T-helper 1 cell (primary cell): ENCODE data around the gene RHOF.

Source experiments
- DNase-seq, 5 donors: peaks; one replicate each; pipeline ENCODE4 v3.0.0-alpha.2; 2012 to 2020

RHOF gene

DNA sequence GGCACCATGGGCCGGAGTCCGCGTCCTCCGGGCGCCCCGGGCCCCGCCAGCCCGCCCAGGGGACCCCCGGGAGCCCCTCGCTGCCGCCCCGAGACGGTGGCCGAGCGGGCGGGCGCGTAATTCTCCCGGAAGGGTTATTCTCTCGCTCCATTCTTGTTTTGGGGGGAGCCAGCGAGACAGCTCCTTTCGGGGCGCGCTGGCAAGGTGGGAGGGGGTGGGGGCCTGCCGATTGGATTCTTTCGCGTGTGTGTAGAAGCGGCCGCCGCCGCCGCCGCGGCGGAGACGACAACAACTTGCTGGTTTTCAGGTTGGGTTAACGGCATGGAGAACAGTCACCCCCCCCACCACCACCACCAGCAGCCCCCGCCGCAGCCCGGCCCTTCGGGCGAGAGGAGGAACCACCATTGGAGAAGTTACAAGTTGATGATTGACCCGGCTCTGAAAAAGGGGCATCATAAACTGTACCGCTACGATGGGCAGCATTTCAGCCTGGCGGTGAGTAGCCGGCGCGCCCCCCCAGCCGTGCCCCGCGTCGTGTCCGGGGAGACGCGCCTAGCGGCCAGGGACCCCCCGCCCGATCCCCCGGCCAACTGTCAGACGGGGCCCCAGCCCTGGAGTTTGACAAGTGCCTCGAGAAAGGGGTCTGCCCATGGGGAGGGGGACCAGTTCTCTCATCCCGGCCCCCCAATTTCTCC is 11.1 kb upstream of the RHOF start:
- peak in 3 of 5 donors; percentile 48 to 61 (median 60) for DNase-seq

DNA sequence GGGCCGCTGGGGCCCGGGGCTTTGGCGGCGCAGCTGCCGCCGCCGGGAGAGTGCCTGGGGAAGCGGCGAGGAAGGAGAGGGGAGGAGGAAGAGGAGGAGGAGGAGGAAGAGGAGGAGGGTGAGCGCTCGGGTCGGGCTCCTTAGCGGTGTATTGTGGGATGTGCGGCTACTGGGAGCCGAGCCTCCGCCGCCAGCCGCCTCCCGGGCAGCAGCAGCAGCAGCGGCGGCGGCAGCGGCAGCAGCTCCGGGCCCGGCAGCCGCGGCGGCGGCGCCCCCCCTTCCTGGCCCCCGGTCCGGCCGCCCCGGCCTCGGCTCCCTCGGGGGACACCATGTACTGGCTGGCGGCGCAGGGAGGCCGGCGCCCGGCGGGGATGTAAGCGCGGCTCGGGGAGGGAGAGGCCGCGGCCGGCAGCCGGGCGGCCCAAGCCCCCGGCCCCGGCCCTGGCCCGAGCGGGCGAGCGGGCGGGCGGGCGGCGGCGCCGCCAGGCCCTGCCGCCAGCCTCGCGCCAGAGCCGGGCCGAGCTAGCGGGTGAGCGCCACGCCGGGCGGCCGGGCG is 10.5 kb upstream of the RHOF start, which contains the start of gene SETD1B:
TSS of gene SETD1B (plus strand) at position 149 of the 556 bp plus-strand sequence. CDS start 729 bp downstream, outside the sequence.
- DNase-seq = peak in 2 of 5 donors; percentile 57 to 70

DNA sequence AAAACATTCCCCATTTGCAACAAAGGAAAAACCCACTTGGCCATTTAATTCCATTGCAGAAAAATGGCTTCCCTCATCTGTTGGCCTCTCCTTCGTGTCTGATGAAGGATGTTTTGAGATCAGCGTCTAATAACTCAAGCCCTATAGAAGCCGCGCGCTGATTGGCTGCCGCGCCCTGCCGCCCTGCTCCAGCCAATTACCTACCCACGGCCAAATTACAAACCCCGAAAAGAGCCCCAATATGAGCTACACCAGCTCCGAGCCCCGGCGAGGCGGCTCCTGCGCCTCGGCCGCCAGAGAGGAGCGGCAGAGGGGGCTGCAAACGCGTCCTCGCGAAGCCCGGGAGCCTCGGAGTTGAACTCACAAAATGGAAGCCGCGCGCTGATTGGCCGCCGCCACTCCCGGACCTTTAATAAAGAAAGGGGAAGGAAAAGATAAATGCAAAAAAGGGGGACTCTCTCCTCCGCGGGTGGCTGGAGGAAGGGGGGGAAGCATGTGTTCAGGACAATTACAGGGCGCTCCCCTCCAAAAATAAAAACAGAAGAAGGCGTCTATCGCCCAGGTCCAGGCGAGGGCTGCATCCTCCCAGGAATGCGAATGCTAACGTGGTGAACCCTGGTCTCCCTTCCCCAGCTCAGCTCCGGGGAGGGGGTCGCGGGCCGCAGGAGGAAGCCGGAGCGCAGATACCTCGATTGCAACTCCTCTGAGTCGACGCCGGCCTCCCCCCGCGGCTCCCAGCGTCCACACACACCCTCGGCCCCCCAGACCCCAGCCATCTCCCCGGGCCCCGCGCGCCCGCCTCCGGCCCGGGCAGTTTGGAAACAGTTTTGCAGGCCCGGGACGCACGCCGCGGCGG is 9.6 kb upstream of the RHOF start:
- DNase-seq = peak; percentile 70 to 96 (median 81)

DNA sequence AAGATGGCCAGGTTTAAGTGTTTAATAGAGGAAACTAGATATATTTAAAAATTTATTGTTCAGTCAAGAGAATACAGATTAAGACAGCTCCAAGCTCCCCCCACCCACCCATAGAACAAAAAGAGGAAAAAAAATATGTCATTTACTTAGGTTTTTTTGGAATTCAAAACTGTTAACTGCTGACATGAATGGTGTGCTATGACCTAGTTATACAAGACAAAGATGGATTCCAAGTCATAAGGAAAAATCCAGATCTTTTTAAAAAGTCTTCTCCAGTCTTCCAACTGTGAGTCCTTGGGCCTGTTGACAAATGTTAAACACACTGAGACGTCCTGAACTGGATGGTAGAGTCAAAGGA is 9.0 kb upstream of the RHOF start:
- no peak for DNase-seq

DNA sequence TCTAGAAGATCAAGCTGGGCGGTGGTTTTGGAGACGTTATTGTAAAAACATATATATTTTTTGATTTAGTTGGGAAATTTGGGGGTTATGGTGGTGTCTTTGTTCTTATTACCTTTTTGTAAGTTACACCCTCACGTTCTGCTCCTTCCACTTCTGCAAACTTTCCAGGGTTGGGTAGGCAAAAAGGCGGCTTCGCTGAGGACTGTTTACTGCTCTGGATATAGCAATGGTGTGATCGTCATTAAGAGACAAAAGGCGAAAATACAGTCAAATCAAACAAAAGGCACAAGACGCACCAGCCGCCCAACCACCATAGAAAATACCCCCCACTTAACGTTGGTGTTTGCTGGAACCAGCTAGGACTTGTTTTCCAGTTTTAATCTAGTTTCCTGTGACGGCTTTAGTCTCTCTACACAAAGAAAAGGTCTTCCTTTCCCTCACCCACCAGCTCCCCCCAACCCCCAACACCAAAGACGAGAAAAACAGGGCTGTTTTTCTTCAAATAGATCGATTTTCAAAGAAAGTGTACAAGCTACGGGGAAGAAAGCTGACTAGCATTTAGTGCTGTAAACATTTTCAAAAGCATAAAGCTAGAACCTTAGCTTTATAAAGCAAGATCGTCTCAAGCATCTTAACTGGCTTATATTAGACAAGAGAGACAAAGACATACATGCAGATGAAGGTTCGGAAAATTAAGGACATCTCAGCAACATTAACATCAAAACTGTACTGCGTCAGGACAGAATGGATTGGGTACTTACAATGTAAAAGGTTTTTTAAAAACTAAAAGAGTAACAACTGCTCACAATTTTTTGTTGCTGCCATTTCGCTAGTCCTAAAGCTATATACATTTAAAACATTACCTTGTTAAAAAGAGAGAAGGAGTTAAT is 8.4 kb upstream of the RHOF start:
- peak in 2 of 5 donors; percentile 31 to 75 for DNase-seq

DNA sequence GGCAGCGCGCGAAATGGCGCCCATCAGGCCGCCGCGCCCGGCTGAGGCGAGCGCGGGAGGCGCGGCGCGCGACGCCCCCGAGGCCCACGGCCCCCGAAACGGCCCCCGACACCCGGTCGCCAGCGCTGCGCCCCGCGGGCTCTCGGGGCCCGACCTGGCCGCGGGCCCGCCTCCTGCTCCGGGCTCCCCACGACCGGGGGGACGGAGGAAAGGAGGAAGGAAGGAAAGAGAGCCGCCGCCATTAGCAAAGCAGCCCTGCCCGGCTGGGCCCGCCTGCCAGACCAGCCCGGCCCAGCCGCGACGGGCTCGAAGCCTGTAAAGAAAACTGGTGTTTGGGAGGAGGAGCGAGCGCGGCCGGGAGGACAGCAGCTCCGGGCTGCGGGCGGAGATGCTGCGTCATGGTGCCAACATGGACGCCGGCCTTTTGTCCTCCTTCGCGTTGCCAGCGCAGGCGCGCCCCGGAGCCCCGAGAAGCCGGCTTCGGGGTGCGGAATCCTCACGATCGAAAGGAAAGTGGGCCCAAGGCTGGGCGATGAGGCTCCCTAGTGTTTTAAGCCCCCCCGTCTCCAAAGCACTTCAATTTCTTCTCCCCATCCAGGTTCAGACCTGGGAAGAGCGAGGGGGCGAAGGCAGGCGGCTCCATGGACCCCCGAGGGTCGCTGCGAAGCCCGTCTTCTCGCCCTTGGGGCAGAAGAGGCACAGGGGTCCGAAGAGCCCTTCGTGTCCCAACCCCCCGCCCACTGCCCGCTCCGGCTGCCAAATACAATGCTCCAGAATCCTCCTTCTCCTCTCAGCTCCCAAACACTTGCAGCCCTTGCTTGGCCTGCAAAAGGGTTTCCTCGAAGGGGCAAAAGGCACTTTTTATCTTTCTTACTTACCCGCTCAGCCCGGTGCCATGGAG is 7.5 kb upstream of the RHOF start:
- peak; percentile 50 to 78 (median 64) for DNase-seq

DNA sequence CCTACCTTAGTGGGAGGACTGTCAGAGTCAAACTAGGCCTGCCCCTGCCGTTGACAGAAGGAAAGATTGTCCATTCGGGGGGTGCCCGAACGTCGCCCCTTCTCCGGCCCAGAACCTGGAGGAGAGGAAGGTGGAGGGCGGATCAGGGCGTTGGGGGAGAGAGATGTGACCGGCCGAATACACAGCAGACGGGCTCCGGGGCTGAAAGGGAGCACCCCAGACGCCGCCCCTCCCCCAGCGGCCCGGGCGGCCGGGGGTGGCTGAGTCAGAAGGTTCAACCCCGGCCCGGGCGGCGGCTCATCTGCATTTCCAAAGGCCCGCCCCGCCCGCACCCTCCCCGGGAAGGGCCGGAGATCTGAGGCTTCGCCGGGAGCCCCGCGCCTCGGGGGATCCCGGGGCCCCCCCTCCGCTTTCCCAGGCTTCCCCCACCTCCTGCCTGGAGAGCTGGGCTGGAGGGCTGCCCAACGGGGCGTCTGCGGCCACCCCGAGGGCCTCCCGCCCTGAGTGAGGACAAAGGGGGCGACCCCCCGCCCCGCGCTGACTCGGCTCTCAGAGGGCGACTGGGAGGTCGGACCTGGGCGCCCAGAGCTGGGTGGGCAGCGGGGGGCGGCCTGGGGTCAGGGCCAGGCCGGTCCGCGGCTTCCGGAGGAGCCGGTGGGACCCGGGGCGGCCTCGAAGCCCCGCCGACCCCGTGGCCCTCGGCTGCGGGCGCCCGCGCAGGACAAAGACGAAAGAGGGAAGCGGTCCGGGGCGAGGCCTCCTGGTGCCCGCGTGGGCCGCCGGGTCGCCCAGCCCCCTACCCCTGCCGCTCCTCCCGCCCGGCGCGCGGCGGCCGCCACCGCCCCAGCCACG is 6.6 kb upstream of the RHOF start:
- peak; percentile 58 to 85 (median 63) for DNase-seq

DNA sequence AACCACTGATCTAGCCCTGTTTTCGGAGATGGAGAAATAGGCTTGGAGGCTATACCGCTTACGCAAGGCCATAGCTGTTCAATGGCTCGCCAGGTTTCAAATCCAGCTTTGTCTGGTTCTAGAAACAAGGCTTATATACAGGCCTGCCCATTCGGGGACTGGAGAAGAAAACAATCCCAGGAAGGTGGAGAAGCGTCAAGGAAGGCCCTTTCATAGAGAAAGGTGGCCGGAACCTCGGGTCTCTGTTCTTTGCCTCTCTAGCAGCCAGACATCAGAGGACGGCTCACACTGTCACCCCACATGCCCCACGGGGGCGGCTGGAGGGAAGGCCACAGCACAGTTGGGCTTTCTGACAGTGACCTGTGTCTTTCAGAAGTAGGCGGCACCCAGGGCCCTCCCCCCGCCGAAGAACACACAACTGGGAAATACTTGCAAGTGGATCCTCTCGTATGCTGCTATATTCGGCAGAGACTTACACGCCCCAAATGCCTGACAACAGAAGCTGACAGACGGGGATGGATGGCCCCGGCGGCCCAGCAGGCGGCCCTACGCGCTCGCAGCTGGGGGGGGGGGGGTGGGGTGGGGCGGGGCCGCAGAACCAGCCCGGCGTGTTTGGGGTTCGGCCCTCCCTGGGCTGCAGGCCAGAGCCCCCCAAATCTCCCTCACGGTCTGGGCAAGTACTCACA is 5.8 kb upstream of the RHOF start:
- DNase-seq = peak in 3 of 5 donors; percentile 59 to 76 (median 61)

DNA sequence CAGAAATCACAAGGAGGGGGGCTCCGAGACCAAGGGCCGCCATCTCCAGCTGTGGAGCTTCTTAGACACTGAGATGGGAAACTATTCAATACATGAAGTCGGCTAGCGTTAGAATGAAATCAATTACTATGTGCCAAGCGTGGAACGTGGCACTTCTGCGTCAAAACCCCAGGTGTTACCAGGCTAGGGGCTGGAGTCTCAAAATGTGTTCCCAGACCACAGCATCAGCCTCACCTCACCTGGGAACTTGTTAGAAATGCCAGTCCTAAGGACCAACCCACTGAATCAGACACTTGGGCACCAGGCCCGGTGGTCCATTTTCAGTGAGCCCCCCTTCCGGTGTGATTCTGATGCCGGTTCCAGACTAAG is 5.3 kb upstream of the RHOF start:
- DNase-seq = no peak

DNA sequence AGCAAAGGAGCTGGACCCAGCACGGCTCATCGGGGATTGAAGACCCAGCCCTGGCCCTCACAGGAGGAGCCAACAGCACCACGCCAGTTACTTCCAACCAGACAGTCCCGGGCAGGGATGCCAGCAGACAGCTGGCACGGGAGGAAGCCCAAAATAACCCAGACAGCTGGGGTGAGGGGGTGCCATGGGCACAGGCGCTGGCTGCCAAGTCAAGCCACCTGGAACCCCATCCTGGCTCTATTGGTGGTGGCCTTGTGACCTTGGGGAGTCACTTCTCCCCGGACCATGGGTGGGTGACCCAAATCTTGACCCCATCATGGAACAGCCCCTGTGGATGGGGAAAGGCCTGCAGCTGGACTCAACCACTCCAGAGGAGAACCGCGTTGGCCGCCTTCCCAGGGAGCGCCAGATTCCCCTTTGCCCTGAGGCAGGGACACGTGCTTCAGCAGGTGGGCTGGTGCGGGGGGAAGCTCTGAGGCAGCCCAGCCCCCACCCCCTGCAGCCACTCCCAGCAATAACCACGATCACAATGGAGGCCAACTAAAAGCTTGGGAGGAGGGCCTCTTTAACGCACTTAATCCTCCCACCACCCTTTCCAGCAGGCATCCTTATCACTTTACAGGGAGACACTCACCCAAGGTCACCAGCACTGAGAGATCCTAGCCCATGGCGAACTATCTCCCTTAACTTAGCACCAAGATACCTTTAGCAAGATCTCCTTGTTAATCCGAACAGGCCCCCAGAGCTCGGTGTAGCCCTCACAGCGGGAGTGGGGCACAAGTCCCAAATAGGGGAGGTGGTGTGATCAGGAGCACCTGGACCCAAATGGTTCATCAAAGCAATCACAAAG is 4.7 kb upstream of the RHOF start:
- DNase-seq = no peak

DNA sequence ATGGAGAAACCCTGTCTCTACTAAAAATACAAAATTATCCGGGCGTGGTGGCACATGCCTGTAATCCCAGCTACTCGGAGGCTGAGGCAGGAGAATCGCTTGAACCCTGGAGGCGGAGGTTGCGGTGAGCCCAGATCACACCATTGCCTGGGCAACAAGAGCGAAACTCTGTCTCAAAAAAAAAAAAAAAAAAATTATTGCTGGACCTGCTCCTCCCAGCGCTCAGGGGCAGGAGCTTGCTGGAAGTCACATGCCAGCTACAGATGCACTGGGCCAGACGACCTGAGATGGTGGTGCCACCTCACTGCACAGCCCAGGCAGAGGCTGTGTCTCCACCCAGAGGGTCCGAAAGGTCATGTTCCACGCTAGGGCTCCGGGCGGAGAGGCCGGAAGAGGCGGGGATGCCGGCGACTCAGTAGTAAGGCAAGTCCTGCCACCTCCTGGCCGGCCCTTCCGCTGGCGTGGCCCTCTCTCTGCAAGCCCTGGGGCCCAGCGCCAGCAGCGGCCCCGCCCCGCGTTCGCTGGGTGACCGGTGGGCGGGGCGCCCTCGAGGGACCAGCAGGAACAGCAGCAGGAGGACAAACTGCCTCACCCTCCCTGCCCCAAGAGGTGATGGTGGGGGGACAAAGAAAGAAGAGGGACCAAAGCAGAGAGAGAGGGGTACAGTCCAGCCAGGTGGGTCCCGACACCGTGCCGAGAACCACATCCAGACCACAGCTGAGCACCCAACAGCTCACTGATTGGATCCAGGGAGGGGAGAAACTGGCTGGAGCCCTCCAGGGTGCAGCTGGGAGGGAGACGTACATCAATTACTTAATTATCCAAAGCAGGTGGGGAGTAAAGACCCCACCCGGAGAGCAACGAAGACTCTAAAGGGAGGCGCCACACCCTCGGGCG is 3.6 kb upstream of the RHOF start:
- no peak for DNase-seq

DNA sequence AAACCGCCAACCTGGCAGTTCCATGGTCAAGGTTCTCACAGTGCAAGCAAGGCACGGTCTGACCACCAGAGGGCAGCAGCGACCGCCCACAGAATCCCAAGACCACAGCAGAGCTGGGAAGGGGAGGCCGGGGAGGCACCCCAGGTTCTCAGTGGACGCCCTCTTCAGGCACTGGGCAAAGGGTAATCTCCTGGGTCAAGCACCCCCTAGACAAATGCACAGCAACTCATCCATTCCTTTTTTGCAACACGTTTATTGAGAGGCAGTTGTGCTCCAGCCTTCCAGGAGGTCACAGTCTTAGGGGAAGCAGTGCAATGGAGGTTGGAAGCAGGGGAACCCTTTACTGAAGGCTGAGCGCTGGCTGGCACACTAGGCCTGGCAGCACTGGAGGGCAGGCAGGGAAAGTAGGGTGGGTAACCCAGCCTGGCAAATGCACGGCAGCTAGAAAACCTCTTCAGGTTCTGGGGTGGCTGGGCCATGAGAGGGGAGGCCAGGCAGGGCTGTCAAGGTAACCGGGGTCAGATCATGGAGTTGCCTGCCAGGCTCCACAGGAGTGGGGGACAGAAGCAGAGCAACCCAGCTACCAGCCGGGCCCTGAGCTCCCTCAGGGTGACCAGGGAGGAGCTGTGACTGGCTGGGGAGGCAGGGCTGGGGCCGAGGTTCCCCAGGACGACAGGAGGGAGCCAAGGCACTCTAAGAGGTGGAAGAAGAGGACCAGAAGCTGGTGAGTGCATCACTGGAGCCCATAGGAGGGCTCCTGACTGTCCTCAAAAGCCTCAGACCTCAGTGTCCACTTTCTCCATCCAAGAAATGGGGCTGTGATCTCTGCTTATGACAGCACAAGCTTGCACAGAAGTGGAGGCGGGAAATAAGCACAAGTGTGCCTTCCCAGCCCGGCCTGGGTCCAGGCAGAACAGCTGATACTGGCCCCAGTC is 1.8 kb upstream of the RHOF start:
- DNase-seq = peak; percentile 62 to 83 (median 77)

DNA sequence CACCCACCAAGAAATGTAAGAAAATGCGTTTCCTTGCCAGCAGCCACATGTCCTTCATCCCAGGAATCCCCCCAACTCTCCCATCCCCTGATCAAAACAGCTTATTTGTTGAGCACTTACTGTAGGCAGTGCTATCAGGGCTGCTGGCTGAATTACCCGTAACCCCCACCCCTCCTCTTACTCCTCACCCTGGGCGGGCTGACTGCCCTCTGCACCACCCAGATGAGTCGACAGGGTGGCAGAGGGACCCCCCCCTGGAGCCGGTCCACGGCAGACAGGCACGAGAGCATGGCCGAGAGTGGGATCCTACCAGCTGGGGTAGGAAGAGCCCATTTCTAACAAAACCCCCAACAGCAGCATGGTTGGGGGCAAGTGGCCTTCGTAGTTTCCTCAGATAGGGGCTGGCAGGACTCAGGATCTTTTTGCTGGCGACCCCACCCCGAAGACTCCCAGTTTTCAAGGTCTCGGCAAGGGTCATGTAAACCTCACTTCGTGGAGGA is 1.1 kb upstream of the RHOF start:
- peak in 2 of 5 donors; percentile 34 to 58 for DNase-seq

DNA sequence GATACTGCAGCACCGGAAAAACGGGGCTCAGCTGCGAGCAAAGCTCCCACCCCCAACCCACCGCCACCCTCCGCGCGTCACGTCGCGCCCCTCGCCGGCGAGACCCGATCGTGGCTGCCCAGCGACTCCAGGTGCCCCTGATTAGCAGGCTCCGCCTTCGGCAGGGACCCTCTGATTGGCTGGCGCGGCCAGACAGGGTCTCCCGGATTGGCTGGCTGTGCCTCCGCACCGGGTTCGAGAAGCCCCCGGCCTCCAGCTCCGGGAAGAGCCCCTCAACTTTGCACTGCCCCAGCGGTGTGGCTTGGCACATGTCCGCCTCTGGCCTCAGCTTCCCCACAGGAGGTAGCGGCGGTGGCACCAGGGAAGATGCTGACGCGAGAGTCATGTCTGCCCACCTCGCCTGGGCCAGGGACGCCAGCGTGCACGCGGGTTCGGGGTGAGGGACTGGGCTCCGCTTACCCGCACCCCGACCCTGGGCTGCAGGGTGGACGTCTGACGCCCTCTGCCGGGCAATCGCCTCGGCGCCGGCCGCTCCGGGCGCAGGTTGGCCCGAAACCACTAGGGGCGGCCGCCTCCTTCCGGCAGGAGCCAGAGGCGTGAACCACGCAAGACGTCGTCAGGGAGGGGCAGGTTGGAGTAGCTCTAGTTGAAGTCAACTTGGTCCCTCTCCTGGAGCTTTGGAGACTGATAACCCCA is 498 bp upstream of the RHOF start:
- DNase-seq = peak; percentile 87 to 98 (median 93)

DNA sequence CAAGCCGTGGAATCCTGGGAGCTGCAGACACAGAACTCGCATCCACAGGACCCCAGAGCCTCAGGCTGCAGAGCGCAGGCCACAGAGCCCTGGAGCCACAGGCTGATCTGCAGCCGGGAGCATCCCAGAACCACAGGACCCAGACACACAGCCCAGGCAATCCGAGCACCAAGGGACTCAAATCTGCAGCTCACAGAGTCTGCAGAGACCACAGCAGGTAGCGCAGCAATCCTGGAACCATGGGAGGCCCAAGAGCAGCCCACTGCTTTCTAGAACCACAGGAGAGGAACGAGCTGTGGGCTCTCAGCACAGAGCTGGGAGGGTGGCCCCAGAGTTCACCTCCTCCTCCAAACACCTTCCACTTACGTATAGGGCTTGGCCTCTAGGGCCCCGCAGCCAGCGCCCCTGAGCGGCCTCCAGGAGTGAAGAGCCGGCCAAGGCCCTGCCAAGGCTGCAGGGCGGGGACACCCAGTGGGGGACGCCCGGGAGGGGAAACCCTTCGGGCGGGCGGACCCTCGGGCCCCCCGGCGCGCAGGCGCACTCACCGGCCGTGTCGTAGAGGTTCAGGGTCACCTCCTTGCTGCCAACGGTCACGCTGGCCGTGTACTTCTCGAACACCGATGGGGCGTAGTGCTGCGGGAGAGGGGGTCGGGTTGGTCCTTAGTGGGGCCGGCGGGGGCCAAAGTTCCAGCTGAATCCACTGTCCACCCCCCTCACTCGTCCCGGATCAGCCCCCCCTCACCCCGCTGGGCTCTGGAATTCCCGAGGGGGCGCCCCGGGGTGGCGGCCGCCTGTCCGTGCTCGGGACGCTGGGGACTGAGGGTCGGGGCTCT is 665 bp downstream of the RHOF start:
- peak in 3 of 5 donors; percentile 48 to 71 (median 56) for DNase-seq
